ENCODE data around the gene ORAI3. TPM values are rescaled to one million over a fixed set of nuclear protein-coding genes. Genes with fewer than 3 reads are reported as not detected.

The ORAI3 gene
- total RNA-seq, 2 donors from 2014 or later, result 19.0 to 35.7 TPM

- Histone ChIP-seq H3K4me3 (no peak overlapping the region), H3K27me3 (replicated peaks; ENCODE audit: insufficient read depth) (no peaks in the 10 kb centered on the region), H3K27ac (no peak overlapping the region), H3K36me3 (no peaks in the 10 kb centered on the region), H3K9me3 (no peaks in the 10 kb centered on the region), H3K4me1 (ENCODE audit: control insufficient read depth in 1 of 2, low read depth in 2 of 2) (peaks cover 7 to 27% of the 10 kb centered on the region in 2 donors)
- no peak for ATAC-seq (ENCODE audit: insufficient number of reproducible peaks, low FRiP score, low read depth)
- DNase-seq (ENCODE audit: low spot score), result no peak
- TF ChIP-seq CTCF (IDR thresholded peaks at IDR 0.05), result no peak
These were observed 53.4 kb downstream of the ORAI3 start for GRCh38 chr16:31002250-31002700.

GRCh38 chr16:31002862-31003341 lies 54.0 kb downstream of the ORAI3 start:
- Histone ChIP-seq H3K4me3 (no peak overlapping the region), H3K27me3 (replicated peaks; ENCODE audit: insufficient read depth) (no peaks in the 10 kb centered on the region), H3K4me1 (ENCODE audit: control insufficient read depth in 1 of 2, low read depth in 2 of 2) (peaks cover 4 to 21% of the 10 kb centered on the region in 2 donors), H3K27ac (no peak overlapping the region), H3K9me3 (no peaks in the 10 kb centered on the region), H3K36me3 (no peaks in the 10 kb centered on the region)
- no peak for TF ChIP-seq CTCF (IDR thresholded peaks at IDR 0.05)
- ATAC-seq (ENCODE audit: insufficient number of reproducible peaks, low FRiP score, low read depth) (no peak), DNase-seq (ENCODE audit: low spot score) (no peak)

- DNase-seq (ENCODE audit: low spot score) (no peak), ATAC-seq (ENCODE audit: insufficient number of reproducible peaks, low FRiP score, low read depth) (no peak)
- no peak overlapping the region for H3K27ac ChIP-seq
- H3K9me3 ChIP-seq, result no peaks in the 10 kb centered on the region
- H3K4me3 ChIP-seq, result no peak overlapping the region
- peaks cover 0 to 12% of the 10 kb centered on the region in 2 donors for H3K4me1 ChIP-seq (ENCODE audit: control insufficient read depth in 1 of 2, low read depth in 2 of 2)
- TF ChIP-seq CTCF (IDR thresholded peaks at IDR 0.05), result no peak
- no peaks in the 10 kb centered on the region for H3K36me3 ChIP-seq
- H3K27me3 ChIP-seq (replicated peaks; ENCODE audit: insufficient read depth), result no peaks in the 10 kb centered on the region
These were observed 54.9 kb downstream of the ORAI3 start for GRCh38 chr16:31003744-31004143.

Other genes with a start within 250 kb of the ORAI3 start
- gene SRCAP, start 249.9 kb upstream of the ORAI3 start, total RNA-seq, result 10 to 100 TPM; 39.9 to 86.1 TPM
- 10 to 100 TPM; 25.6 to 26.4 TPM for gene PHKG2, start 200.6 kb upstream of the ORAI3 start, total RNA-seq
- gene CFAP119, start 187.0 kb upstream of the ORAI3 start, total RNA-seq, result 1 to 10 TPM in 1 of 2 donors, under 1 TPM in 1; 0.27 to 1.2 TPM
- 100 to 1,000 TPM; 109 to 112 TPM for gene RNF40, start 186.7 kb upstream of the ORAI3 start, total RNA-seq
- gene ZNF629, start 161.9 kb upstream of the ORAI3 start, total RNA-seq, result 10 to 100 TPM; 10.7 to 18.8 TPM
- gene BCL7C, start 55.0 kb upstream of the ORAI3 start, total RNA-seq, result 10 to 100 TPM; 35.6 to 55.2 TPM
- gene CTF1, start 52.5 kb upstream of the ORAI3 start, total RNA-seq, result 1 to 10 TPM; 3.8 TPM
- gene FBXL19, start 25.5 kb upstream of the ORAI3 start, total RNA-seq, result 10 to 100 TPM; 14.5 to 18.7 TPM
- gene SETD1A, start 8.7 kb downstream of the ORAI3 start, total RNA-seq, result 10 to 100 TPM in 1 of 2 donors, 1 to 10 TPM in 1; 7.4 to 14.6 TPM
- gene HSD3B7, start 36.1 kb downstream of the ORAI3 start, total RNA-seq, result 10 to 100 TPM; 16.4 to 26.8 TPM
- gene STX1B, start 61.6 kb downstream of the ORAI3 start, total RNA-seq, result 1 to 10 TPM in 1 of 2 donors, under 1 TPM in 1; 0.68 to 1.6 TPM
- gene STX4, start 84.5 kb downstream of the ORAI3 start, total RNA-seq, result 10 to 100 TPM; 39.3 to 50.5 TPM
- gene ZNF668, start 125.2 kb downstream of the ORAI3 start, total RNA-seq, result 10 to 100 TPM; 10.3 to 14.5 TPM
- 10 to 100 TPM; 10.2 to 17.9 TPM for gene ZNF646, start 125.4 kb downstream of the ORAI3 start, total RNA-seq
- 10 to 100 TPM; 10.6 to 13.7 TPM for gene PRSS53, start 139.9 kb downstream of the ORAI3 start, total RNA-seq
- 100 to 1,000 TPM in 1 of 2 donors, 10 to 100 TPM in 1; 88.7 to 187 TPM for gene VKORC1, start 145.7 kb downstream of the ORAI3 start, total RNA-seq
- gene BCKDK, start 159.3 kb downstream of the ORAI3 start, total RNA-seq, result 10 to 100 TPM; 35.1 to 58.5 TPM
- gene KAT8, start 168.6 kb downstream of the ORAI3 start, total RNA-seq, result 10 to 100 TPM; 62.5 to 75.7 TPM
- gene PRSS8, start 186.7 kb downstream of the ORAI3 start, total RNA-seq, result not detected
- gene PRSS36, start 201.0 kb downstream of the ORAI3 start, total RNA-seq, result 10 to 100 TPM in 1 of 2 donors, 1 to 10 TPM in 1; 1.3 to 14.8 TPM
- gene FUS, start 231.1 kb downstream of the ORAI3 start, total RNA-seq, result 100 to 1,000 TPM in 1 of 2 donors, 10 to 100 TPM in 1; 63.9 to 141 TPM